Tibial nerve (tissue), 4 donors: ENCODE measurements around the gene DPCD.

ENCODE experiments used
- EP300 ChIP-seq, 2 donors: sonication (generic); formaldehyde crosslinking; IDR thresholded peaks; one replicate each; pipeline ENCODE4 v1.6.1; 2017; ENCODE audit warnings: antibody characterized with exemption in 2 of 2, mild to moderate bottlenecking in 1 of 2
- POLR2A ChIP-seq, 2 donors: fragments of 450-650 bp; IDR thresholded peaks; one replicate each; pipeline ENCODE4 v1.6.1; 2017; ENCODE audit warnings: antibody characterized with exemption in 2 of 2, mild to moderate bottlenecking in 2 of 2, moderate library complexity in 2 of 2
- TF ChIP-seq, protein P1 (sequence below), 5 experiments: fragments of 200-600 bp in 3 of 5; fragments of 450-650 bp in 2 of 5; sonication (generic) in 3 of 5; IDR thresholded peaks; one replicate each; pipeline ENCODE4 v1.5.1; 2016 to 2019; ENCODE audit warnings: antibody characterized with exemption in 5 of 5, mild to moderate bottlenecking in 3 of 5, moderate library complexity in 2 of 5

DNA sequence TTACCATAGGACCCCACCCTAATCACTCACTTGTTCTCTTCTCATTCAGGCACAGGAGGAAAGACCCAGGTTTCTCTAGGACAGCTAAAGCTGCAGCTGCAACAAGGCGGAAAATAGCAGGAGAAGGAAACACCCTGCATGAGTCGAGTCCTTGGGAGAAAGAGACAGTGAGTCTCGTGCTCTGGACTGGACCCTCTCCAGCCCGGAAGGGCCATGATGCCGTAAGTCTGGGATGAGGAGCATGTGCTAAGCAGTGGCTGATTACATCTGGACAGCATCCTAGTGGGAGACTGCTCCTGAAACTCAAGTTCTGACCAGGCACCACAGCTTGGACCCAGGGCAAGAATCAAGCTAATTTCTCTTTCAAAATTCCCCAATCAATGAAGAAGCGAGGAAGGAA lies 67.4 kb downstream of the DPCD start:
- TF ChIP-seq, protein P1, sequence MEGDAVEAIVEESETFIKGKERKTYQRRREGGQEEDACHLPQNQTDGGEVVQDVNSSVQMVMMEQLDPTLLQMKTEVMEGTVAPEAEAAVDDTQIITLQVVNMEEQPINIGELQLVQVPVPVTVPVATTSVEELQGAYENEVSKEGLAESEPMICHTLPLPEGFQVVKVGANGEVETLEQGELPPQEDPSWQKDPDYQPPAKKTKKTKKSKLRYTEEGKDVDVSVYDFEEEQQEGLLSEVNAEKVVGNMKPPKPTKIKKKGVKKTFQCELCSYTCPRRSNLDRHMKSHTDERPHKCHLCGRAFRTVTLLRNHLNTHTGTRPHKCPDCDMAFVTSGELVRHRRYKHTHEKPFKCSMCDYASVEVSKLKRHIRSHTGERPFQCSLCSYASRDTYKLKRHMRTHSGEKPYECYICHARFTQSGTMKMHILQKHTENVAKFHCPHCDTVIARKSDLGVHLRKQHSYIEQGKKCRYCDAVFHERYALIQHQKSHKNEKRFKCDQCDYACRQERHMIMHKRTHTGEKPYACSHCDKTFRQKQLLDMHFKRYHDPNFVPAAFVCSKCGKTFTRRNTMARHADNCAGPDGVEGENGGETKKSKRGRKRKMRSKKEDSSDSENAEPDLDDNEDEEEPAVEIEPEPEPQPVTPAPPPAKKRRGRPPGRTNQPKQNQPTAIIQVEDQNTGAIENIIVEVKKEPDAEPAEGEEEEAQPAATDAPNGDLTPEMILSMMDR (IDR thresholded peaks at IDR 0.05) = no peak
- no peak for TF ChIP-seq POLR2A (IDR thresholded peaks at IDR 0.05)
- TF ChIP-seq EP300 (IDR thresholded peaks at IDR 0.05) = no peak
